K562 (cell line): ENCODE results near the gene JUND. TPM values are rescaled to one million over a fixed set of nuclear protein-coding genes. Genes with fewer than 3 reads are reported as not detected.

Experiments
- C11orf30 ChIP-seq: fragments of 450-650 bp; IDR thresholded peaks from 2 replicates; pipeline ENCODE4 v1.6.1; 2016; ENCODE audit warnings: low read depth, mild to moderate bottlenecking
- CREB3 ChIP-seq: fragments of 450-650 bp; conservative IDR thresholded peaks from 2 replicates; pipeline ENCODE4 v1.6.1; 2016; ENCODE audit warnings: missing genetic modification characterization, low read depth, mild to moderate bottlenecking, missing compliant biosample characterization, moderate library complexity
- ESRRA ChIP-seq: fragments of 450-650 bp; IDR thresholded peaks from 2 replicates; pipeline ENCODE4 v1.6.1; 2014; ENCODE audit warnings: low read depth, mild to moderate bottlenecking, moderate library complexity, borderline replicate concordance
- KAT7 ChIP-seq: sonication (generic); formaldehyde crosslinking; IDR thresholded peaks from 2 replicates; pipeline ENCODE4 v1.8.0; 2022; ENCODE audit warnings: missing genetic modification reagents, mild to moderate bottlenecking, borderline replicate concordance
- KDM1A ChIP-seq, 2 experiments: fragments of 450-650 bp; IDR thresholded peaks; 2 replicates each; pipeline ENCODE4 v1.6.1; 2016; ENCODE audit warnings: mild to moderate bottlenecking in 2 of 2
- PHF20 ChIP-seq: fragments of 450-650 bp; IDR thresholded peaks from 2 replicates; pipeline ENCODE4 v1.6.1; 2018; ENCODE audit not compliant: partially characterized antibody
- PHF21A ChIP-seq: fragments of 450-650 bp; IDR thresholded peaks from 2 replicates; pipeline ENCODE4 v1.6.1; 2017; ENCODE audit warnings: low read depth, borderline replicate concordance
- RHOXF2B ChIP-seq: fragments of 250-450 bp; sonication (Bioruptor Pico); conservative IDR thresholded peaks from 2 replicates; pipeline ENCODE4 v1.5.1; 2021
- SMAD1 ChIP-seq: fragments of 150-350 bp; IDR thresholded peaks from 2 replicates; pipeline ENCODE4 v1.6.1; 2014; ENCODE audit warnings: low read length, low read depth; ENCODE audit not compliant: partially characterized antibody
- ZMIZ1 ChIP-seq, 2 experiments: fragments of 150-350 bp in 1 of 2; IDR thresholded peaks; 2 replicates each; pipeline ENCODE4 v1.6.1; 2012 to 2016; ENCODE audit warnings: low read depth in 2 of 2, low read length in 2 of 2, mild to moderate bottlenecking in 1 of 2, moderate library complexity in 1 of 2
- ZNF407 ChIP-seq: fragments of 450-650 bp; IDR thresholded peaks from 2 replicates; pipeline ENCODE4 v1.6.1; 2016; ENCODE audit warnings: low read depth
- ZNF740 ChIP-seq, 3 experiments: fragments of 200-800 bp in 1 of 3; sonication (Bioruptor generic) in 1 of 3; sonication (generic) in 1 of 3; formaldehyde crosslinking in 1 of 3; IDR thresholded peaks; 2 replicates each; pipeline versions ENCODE4 v1.6.1 to v1.8.0; 2016 to 2022; ENCODE audit warnings: mild to moderate bottlenecking in 2 of 3, missing compliant biosample characterization in 2 of 3, missing genetic modification characterization in 2 of 3, missing genetic modification reagents in 1 of 3
- polyA plus RNA-seq, 8 experiments: library from polyadenylated mRNA; depleted of rRNA in 4 of 8; stranded (reverse) in 5 of 8; unstranded in 3 of 8; fragments of >200 nt; fragmentation: Nextera tagmentation in 2 of 8; fragmentation: Illumina TruSeq in 1 of 8; extraction: Ambion mirVana in 2 of 8; extraction: Trizol in 1 of 8; gene quantifications; 2 replicates each; pipeline versions ENCODE4 v1.2.1 to v1.2.3, GENCODE V29; 2011 to 2014; ENCODE audit warnings: inconsistent platforms in 1 of 8, missing spikeins in 1 of 8
- total RNA-seq, 7 experiments: library from RNA; depleted of rRNA in 6 of 7; stranded (reverse); fragments of >200 nt in 6 of 7; fragmentation: Illumina TruSeq in 2 of 7; extraction: Trizol in 2 of 7; gene quantifications; 2 replicates each; pipeline versions ENCODE4 v1.2.1 to v1.2.3, GENCODE V29; 2011 to 2021; ENCODE audit warnings: low replicate concordance in 1 of 7

The JUND gene
- total and polyA plus RNA-seq, 9 of the 15 experiments (the other 6 are each of a cell fraction or from before 2014, with no cell fraction given): 6.4 to 286 (median 42.3) TPM

- TF ChIP-seq ESRRA (peak; percentile 84), ZMIZ1 (IDR thresholded peaks at IDR 0.05; ENCODE audit: low read depth in 2 of 2, low read length in 2 of 2) (0 out of 4 replicates have a peak, but pooled peaks of 1 of the 2 experiments have one; percentile 16), ZNF407 (0 out of 2 replicates have a peak, but pooled peaks have one; percentile 15), C11orf30 (no peak), PHF20 (peak; percentile 20), KDM1A (IDR thresholded peaks at IDR 0.05) (peak; percentile 33 to 80; a peak in 2 of 4 replicates), PHF21A (no peak), ZNF740 (CRISPR knock-in tag; IDR thresholded peaks at IDR 0.05) (0 out of 2 replicates have a peak, but pooled peaks have one; percentile 24), ZNF740 (tag; IDR thresholded peaks at IDR 0.05) (no peak), CREB3 (tag) (no peak), RHOXF2B (CRISPR knock-in tag) (no peak), KAT7 (0 out of 2 replicates have a peak, but pooled peaks have one; percentile 20), SMAD1 (peak; percentile 27)
Observed at GRCh38 chr19:18278521-18279265, 2.7 kb downstream of the JUND start (continued).
